GM19463 (cell line): Measurements from ENCODE around the gene IL6R.

Source experiments
- ATAC-seq: cut with Tn5 transposase; IDR thresholded peaks from one replicate; pipeline ENCODE4 v1.9.1; 2021; ENCODE audit warnings: mild to moderate bottlenecking, moderate library complexity; ENCODE audit not compliant: unreplicated experiment

Gene IL6R

GRCh38 chr1:154502744-154503115 is 97.6 kb downstream of the IL6R start:
- ATAC-seq = no peak

DNA sequence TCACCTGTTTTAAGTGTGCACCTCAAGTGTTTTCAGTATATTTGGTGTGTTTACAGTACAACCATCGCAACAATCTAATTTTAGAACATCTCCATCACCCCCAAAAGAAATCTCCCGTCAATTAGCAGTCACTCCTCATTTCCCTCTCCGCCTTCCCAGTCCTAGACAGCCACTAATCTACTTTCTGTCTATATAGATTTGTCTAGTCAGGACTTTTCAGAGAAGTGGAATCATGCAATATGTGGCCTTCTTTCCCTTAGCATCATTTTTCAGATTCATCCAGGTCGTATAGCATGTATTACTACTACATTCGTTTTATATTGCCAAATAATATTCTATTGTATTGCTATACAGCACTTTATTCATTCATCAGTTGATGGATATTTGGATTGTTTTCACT is 98.8 kb downstream of the IL6R start:
- no peak for ATAC-seq

DNA sequence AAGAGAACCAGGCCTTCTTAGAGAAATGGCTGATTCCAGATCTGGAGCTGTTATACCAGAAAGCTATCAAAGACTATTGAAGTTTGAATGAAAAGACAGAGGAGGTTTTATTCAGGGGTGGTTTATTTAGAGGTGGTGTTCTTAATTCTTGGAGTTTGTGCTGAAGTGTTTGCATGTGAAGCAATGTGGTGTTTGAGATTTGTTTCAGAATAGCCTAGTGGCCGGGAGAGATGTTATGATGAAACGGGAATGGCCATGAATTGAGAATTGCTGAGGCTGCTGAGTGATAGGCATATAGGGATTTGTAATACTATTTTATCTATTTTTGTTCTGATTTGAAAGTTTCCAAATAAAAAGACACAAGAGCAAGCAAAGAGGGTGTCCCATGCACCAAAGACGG is 107.6 kb downstream of the IL6R start:
- no peak for ATAC-seq

DNA sequence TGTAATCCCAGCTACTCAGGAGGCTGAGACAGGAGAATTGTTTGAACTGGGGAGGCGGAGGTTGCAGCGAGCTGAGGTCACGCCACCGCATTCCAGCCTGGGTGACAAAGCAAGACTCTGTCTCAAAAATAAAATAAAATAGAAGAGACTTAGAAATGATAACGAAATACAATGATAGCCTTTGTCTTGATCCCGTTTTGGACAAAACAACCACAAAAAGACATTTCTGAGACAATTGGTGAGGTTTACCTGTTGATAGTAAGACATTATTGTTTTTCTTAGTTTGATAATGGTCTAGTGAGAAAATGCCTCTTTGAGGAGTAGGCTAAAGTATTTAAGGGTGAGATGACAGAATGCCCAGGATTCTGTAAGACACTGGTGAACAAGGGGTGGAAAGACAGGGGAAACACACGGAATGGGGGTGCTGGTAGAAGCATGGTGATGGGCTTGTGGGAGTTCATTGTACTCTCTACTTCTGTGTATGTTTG is 109.0 kb downstream of the IL6R start:
- no peak for ATAC-seq

DNA sequence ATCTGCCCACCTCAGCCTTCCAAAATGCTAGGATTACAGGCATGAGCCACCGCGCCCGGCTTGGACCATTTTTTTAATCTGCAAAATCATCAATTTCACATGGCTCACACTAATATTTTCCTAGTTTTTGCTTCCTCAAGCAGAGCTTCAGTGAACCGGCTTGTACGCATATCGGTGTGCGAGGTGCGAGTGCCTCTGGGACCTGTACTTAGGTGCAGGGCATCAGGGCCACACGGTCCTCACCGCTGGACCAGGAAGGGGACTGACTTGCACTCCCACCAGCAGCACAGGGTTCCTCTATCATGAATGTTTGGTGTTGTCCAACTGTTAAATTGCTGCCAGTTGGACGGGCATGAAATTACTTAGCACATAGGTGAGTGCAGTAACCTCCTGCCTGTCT is 112.5 kb downstream of the IL6R start:
- no peak for ATAC-seq
